Activated gamma-delta T cell treated with anti-CD3 and anti-CD28 coated beads, Interleukin-2, amount 50 U/mL, for 16 hours (primary cell): Measurements from ENCODE around the gene DEPP1.

Source experiments
- DNase-seq: peaks from one replicate; pipeline ENCODE4 v3.0.0-alpha.2; 2020; ENCODE audit warnings: low read depth

The DEPP1 gene

DNA sequence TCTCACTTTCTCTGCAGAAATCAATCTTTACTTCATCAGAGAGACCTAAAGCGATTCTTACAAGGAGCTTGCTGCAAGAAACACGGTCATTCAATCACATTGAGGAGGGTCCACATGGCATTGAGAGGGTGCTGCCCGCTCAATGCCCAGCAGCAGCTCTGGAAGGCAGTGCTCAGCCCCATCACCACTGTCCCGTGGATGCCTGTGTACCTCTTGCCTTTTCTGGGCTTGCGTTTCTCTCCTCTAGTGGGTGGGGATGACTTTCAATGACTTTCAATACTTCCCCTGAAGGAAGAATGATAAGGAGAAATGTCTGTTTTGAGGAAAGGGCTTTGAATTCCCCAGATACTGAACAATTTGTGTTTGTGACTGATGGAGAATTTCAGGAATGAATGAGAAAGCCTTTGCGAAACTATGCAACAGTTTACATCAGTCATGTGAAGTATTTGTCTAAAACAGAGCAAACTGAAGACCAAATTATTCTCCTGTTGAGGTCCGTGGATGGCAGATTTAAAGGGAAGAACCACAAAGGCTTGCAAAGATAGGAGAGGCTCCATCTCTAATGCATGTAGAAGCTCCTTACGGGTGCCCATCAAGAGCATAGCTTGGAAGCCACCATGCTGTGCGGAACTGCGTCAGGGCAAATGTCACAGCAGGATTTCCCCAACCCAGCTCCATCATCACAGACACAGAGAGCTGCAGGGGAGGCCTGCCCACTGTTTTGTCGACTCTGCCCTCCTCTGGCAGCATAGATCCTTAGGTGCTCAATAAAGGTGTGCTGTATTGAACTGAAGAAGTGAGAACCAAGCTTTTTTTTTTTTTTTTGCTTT is 15.5 kb upstream of the DEPP1 start:
- no peak for DNase-seq

DNA sequence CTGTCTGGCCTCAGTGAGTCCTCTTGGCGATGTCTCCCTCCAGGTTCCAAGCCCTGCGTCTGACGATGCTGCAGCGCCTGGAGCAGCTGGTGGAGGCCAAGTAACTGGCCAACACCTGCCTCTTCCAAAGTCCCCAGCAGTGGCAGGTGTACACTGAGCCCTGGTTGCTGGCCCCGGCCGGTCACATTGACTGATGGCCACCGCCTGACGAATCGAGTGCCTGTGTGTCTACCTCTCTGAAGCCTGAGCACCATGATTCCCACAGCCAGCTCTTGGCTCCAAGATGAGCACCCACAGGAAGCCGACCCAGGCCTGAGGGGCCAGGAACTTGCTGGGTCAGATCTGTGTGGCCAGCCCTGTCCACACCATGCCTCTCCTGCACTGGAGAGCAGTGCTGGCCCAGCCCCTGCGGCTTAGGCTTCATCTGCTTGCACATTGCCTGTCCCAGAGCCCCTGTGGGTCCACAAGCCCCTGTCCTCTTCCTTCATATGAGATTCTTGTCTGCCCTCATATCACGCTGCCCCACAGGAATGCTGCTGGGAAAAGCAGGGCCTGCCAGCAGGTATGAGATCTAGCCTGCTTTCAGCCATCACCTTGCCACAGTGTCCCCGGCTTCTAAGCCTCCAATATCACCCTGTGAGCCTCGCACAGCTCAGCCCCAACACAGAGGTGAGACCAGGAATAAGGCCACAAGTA is 14.8 kb upstream of the DEPP1 start:
- no peak for DNase-seq

DNA sequence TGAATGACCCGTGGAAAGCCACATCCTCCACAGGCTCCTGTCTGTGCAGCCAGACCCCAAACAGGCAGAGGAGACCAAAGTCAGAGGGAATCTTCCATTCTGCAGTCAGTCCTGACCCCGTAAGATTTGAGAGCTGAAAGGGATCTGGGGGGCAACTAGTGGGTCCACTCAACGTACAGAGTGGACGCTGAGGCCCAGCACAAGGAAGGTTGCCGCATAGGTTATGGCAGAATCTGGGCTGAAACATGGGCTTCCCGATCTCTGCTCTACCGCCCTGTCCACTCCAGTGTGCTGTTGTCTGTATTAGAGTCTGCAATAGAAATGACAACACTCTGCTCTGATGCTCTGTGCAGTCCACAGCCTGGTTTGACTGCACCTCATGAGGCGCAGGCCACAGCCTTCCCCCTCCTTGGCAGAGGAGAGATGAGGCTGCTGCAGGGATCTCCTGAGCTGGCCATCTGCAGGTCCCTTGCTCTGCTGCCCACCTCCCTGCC is 14.2 kb upstream of the DEPP1 start:
- no peak for DNase-seq

DNA sequence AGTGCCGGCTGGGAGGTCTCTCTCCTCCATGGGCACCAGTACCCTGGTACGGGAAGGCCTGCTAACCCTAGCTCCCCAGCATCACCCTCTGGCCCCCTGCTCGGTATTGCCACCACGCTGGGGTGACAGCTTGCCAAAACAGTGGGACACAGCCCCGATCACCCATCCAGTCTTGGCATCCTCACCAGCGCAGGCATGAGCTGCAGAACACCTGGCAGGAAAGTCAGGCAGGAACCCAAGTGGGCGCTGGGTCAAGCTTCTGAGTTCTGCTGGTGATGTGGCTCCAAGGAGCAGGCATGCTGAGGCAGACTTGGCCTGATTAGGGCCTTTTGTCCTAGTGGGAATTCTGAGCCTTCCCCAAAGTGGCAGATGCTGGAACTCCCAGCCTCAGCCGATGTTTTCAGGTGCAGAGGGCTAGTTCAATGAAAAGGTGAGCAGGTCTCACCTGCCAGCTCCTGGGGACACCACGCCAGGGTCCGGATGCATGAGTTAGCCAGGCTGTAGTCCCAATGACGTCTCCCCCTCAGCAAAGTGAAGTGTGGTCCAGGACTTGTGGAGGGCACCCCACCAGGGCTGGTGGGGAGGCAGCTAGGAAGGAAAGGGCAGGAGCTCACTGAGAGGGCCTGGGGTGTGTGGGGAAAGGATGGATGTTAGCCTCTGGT is 13.6 kb upstream of the DEPP1 start:
- DNase-seq: no peak

DNA sequence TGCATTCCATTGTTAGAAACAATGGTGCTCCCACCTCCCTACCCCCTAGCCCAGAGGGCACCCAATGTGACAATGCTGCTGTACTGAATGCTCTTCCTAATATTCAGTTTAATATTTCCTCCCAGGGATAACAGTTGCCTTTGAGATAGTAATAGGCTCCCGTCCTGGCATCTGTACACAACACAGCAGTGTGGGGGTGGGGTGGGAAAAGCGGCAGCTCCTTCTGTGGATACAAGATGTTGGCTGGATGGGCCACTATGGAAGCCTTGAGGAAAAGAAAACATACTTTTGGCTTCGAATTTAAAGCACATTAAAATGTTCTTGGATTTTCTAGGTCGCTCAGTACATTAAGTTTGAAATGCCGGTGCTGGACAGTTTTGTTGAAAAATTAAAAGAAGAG is 13.0 kb upstream of the DEPP1 start:
- DNase-seq: no peak

DNA sequence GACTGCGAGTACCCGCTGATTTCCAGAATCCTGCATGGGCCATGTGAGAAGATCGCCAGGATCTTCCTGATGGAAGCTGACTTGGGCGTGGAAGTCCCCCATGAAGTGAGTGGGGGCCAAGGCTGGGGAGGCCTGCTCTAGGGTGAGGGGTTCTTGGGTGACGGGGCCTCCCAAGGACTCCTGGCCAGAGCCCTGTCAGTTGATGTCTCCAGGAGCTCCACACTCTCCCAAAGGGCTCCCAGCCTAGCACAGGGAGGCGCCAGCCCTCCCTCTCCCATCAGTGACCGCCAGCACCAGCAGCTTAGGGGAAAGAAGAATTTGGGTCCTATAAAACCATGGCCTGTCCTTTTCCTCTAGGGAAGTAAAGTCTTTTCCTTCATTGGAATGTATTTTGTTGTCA is 12.4 kb upstream of the DEPP1 start:
- no peak for DNase-seq

DNA sequence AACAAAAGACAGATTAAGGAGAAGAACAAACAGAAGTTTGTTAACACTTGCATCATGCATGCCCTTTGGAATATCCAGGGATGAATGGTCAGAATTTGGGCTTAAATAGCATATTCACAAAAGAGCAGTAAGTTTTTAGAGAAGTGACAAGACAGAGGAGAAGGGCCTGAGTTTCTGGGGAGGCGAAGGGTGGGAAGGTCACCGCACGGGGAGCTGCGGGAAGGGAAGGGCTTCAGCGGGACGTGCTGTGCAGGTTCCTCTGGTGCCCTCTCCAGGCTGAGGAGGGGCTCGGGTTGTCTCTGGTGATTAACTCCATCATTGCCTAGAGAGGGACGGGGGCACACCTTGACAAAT is 11.7 kb upstream of the DEPP1 start:
- no peak for DNase-seq

DNA sequence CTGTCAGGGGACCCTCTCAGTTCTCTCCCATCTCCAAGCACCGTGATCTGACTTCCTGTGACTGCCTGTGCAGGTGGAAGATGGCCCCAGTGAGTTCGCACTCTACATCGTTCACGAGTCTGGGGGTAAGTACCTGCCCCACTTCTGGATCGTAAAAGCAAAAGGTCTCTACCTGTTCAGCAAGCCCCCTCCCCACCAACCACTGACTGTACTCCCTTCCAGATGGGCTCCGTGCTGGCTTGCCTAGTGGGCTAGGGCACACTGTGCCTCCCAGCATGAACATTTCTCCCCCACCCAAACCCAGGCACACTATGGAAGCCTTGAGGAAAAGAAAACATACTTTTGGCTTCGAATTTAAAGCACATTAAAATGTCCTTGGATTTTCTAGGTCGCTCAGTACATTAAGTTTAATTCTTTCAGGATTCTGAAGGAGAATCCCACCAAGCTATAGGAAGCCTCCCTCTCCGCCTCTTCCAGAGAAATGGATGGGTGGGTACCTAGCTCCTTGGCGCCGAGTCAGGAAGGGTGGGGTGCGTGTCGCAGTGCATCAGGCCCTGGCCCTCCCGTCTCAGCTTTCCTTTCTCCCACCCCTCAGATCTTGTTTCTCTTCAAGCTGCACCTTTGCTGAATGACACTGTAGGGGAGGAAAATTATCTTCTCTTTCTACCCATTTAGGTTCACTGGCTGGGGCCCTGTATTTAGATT is 11.1 kb upstream of the DEPP1 start:
- no peak for DNase-seq

DNA sequence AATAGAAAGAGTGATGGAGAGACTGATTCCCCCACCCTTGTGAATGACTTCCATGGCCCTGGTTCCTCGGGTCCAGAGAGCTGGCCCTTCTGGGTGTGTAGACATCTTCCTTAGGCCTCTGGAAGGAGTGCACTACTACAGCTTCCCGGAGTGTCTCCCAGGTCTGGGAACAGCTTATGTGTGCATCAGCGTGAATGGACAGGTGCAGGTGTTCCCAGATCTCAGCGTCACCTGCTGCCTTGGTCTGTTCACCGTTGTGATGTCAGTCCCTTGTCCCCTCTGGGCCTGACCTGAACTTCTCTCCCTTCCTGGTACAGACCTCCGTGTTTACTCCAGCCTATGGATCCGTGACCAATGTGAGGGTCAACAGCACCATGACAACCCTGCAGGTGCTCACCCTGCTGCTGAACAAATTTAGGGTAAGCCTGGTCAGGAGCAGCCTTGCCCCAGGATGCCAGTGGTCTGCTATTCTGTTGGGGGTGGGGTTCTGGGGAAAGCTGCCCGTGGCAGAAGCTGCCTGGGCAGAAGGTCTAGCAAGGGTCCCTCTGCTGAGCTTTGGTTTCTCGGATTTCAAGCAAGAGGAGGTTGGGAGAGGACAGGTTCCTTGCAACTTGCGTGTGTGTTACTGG is 10.5 kb upstream of the DEPP1 start:
- DNase-seq: no peak

DNA sequence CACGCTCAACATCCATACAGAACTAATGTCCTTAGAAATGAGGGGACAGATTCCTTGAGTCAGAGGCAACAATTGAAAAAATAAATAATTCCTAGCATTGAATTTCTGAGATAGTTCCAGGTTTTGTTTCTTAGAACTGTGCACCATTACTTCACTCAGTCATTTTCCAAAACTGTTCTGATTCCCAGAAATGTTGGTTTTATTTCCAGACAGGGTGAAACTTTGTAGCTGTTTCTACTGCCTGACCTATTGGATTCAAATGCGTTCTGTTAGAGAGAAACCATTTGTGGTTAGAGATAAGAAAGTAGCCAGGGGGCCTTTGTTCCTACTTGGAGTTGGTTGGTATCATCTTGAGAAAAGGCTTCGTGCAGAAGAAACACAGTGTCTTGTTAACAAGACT is 8.1 kb upstream of the DEPP1 start:
- no peak for DNase-seq

DNA sequence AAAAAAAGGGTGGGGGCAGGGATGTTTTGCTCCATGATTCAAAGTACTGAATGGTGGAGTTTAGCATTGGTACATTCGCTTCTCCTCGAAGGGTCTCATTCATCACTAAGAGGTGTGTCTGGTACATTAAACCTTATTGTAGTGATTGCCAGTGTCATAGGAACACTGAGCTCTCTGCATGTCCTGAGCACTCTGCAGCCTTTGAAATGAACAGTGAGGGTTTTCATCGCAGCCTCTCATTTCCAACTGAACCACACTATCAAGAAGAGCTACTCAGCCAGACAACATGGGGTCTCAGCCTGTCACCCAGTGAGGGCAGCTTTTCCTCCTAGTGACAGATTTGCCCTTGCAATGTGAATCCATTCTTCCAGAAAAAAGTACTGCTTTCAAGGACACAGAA is 7.6 kb upstream of the DEPP1 start:
- DNase-seq: no peak

DNA sequence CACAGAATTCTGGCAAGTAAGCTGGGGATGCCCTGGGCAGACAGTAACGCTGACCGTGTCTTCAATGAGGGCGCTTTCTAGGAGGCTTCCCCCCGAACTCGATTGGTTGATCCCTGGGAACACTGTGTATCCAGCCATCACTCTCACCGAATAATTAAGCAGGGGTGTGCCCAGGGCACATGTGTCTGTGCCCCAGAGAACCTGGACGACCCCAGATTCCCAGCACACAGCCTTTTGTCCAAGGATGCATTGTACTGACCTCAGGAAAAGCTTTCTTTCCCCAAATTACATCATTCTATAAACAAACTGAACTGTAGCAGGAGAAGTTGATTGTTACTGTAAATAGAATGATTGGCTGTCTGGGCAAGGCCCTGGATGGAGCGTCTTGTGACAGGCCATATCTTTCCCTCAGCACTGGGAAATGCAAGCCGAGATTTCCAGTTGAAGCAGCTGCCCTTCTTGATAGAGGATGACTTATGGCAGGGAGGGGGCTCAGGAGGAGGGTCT is 6.6 kb upstream of the DEPP1 start:
- DNase-seq: no peak

DNA sequence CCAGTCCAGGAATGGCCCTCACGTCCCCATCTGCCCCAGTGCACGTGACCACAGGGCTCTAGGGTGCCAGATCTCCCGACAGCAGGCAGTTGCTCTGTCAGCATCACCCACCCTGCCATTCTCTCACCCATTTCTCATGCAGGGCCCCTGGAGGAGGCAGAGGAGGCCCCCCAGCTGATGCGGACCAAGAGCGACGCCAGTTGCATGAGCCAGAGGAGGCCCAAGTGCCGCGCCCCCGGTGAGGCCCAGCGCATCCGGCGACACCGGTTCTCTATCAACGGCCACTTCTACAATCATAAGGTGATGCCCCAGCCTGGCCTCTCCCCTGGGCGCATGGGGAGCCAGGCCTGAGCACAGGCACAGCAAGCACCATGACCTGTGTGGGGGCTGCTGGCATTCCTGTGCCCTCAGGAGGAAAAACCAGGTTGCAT is 6.1 kb upstream of the DEPP1 start:
- no peak for DNase-seq

DNA sequence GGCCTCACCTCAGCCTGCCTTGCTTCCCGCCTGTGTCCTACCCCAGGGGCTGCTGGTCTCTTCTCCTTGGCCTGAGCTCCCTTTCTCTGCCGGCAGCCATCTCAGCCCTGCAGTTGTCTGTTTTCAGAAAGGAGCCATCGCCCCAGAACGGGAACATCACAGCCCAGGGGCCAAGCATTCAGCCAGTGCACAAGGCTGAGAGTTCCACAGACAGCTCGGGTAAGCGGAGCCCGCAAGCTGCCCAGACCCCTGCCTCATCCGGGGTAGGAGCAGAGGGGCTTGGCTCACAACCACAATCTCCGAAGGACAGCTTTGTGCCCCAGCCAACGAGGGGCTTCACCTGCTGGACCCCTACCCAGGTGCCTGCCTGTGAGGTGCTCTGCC is 5.3 kb upstream of the DEPP1 start:
- DNase-seq: no peak

DNA sequence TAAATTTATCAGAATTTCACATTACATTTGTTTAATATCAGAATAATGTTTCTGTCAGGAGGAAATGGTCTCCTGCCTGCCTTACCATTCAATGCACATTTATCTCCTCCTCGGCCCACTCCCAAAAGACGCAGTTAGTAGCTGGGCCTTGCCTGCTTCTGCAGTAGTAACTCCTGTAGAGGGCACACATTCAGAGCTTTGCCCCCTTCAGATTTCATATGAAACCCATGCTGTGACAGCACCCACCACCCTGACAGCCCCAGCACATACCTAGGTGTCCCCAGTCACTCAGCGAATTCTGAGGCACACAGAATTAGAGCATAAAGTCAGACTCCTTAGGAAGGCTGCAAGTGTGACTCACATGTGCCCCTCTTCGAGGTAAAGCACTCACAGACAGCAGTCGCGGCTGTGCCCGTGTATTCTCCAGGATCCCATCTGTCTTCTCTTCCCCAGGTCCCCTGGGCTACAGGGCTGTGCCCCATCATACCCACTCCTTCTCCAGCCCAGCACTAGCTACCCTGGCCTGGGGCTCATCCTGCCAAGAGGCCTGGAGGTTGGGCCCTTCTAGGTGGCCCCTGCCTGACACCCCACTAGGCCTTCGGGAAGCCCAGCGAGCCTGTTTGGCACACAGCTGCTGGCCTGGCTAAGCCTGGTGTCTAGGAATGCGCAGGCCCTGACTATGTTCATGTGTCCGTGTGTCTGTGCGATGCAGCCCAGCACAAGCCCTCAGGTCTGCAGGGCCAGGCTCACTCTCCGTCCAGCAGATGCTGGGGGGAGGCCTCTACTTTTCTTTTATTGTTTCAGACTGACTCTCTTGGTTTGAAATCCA is 4.7 kb upstream of the DEPP1 start:
- DNase-seq: no peak

DNA sequence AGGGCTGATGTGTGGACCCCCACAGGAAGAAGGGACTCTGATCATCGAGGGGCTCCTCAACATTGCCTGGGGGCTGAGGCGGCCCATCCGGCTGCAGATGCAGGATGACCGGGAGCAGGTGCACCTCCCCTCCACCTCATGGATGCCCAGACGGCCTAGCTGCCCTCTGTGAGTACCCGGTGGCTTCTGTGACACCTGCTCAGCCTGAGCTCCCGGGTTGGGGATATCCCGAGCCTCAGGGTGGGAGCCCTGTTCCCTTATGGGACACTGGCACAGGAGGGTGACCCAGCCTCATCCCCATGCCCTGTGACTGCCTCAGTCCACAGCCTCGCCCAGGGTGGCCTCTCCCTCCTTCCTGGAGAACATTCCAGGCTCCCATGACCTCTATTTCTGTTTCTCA is 3.9 kb upstream of the DEPP1 start:
- no peak for DNase-seq

DNA sequence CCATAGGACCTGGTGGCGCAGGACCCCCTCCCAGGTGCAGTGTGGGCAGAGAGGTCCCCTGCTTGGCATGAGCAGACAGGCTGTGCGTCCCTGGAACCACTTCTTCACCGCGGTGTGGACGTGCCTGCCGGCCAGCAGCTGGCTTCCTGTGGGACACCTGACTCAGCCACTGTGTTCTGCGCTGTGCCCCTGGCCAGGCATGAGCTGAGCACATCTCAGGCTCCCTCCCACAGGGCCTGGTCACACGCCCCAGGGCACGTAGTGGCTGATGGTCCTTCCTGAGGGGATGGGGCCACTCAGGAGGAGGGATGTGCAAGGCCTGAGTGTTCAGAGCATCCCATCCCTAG is 3.5 kb upstream of the DEPP1 start:
- DNase-seq: no peak

DNA sequence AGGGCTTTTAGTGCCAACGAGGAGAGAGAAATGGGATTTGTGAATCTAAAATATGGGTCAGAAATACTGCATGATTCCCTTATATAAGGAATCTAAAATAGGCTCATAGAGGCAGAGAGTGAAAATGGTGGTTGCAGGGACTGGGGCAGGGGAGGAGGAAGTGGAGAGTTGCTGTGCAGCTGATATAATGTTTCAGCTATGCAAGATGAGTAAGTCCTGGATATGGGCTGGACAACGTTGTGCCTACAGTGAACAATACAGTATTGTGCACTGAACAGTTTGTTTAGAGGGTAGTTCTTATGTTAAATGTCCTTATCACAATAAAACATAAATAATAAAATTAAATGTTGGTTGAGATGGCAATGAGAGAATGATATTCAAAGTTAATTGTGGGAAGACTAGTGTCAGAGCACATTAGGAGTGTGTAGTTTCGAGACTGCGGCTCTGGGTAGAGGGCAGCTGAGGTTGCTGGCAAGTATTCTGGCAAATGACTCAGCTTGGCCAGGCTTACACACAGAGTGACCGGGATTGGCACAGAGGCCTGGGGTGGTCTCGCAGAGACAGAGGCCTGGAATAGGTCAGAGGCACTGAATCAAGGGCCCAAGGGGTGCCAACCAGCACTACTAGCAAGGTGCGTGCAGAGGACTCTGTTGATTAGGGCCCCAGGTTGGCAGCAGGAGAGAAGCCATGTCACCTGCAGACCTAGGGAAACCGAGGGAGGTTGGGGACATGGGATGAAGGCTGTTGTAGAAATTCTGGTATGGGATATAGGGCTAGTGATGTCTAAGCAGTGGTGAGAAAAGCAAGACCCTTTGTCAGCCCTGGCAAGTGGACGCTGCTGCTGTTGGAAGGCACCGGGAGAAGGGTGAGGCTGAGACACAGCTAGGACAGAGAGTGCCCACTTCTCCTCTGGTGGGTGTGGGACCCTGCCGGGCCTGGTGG is 2.8 kb upstream of the DEPP1 start:
- DNase-seq: no peak

DNA sequence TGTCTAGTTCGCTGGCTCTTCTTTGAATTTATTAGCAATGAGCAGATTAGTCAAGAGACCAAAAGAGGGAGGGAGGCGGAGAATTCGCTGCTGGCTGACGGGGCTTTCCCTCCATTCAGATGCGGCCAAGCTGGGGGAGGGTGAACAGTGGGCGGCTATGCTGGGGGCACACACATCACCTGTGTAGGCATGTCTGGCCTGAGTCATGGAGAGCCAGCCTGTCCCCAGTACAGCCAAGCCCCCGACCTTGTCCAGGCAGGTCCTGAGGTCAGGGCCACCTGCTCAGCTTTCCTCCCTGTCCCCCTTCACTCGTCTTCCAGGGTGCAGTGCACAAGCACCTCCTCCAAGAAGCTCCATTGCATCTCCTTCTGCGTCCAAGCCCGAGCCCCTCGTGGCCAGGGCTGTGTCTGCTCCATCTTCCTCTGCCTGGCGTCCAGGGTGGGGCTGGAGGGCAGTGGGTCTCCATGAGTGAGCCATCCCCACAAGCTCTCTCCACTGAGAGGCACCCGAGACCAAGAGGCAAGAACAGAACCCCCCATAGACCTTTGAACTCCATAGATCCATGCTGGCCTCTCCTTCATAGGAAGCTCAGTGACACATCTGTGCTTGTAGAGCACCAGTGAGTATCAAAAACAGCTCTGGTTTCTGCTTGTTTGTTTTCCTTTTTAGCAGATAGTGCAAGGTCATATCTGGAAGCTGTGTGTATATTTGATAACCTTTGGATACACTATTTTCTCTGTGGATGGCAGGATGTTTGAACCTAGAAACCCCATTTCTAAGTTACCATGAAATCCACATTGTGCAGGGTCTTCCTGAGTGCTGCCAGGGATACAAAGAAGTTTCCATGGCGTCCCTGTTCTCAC is 1.9 kb upstream of the DEPP1 start:
- no peak for DNase-seq
